Sigmoid colon (tissue), 4 donors: ENCODE results near the gene ADAMTSL2.

Source experiments
- CTCF ChIP-seq, 4 experiments: fragments of 450-650 bp in 3 of 4; fragments of 200-600 bp in 1 of 4; IDR thresholded peaks; one replicate each; pipeline ENCODE4 v1.5.1; 2016 to 2019; ENCODE audit warnings: antibody characterized with exemption in 4 of 4, mild to moderate bottlenecking in 3 of 4, moderate library complexity in 2 of 4
- EP300 ChIP-seq, 4 donors: sonication (generic); formaldehyde crosslinking; IDR thresholded peaks; one replicate each; pipeline ENCODE4 v1.6.1; 2017; ENCODE audit warnings: antibody characterized with exemption in 4 of 4
- POLR2AphosphoS5 ChIP-seq, 4 donors: sonication (generic); formaldehyde crosslinking; IDR thresholded peaks; one replicate each; pipeline ENCODE4 v1.6.1; 2017; ENCODE audit warnings: antibody characterized with exemption in 4 of 4

GRCh38 chr9:133569891-133570690, 35.6 kb downstream of the ADAMTSL2 start:
- TF ChIP-seq POLR2AphosphoS5 (IDR thresholded peaks at IDR 0.05) (no peak), CTCF (IDR thresholded peaks at IDR 0.05) (no peak), EP300 (IDR thresholded peaks at IDR 0.05) (no peak)
